ENCODE data around the gene PRKAA2. TPM values are rescaled to one million over a fixed set of nuclear protein-coding genes. Genes with fewer than 3 reads are reported as not detected.

Gene PRKAA2
- total RNA-seq, 1 donor from 2014 or later, result 4.8 TPM

DNA sequence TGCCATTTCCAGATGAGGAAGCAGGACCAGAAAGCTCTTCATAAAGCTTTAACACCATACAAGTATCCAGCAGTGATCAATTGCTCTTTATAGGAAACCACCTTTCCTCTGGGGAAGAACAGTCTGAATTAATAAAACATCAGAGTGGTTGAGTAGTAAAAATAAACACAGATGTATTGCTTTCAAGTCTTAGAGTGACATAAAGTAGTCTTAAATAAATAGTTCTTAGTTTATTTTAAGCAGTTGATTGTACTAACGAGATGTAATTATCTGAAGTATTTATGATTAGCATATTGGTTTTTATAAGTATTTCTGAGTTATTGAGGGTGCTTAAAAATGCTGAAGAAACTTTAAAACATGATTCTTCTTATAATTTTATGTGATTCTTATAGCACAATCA, 67.0 kb downstream of the PRKAA2 start:
- no peak for TF ChIP-seq CTCF (conservative IDR thresholded peaks at IDR 0.05)
- H3K27me3 Mint-ChIP-seq (ENCODE audit: low read depth), result no peaks in the 10 kb centered on the region
- no peaks in the 10 kb centered on the region for H3K4me1 Mint-ChIP-seq
- H3K27ac Mint-ChIP-seq (ENCODE audit: unreplicated experiment), result no peak overlapping the region
- H3K9me3 Mint-ChIP-seq, result no peaks in the 10 kb centered on the region
- no peaks in the 10 kb centered on the region for H3K36me3 Mint-ChIP-seq (ENCODE audit: low read depth)
- no peak for DNase-seq (ENCODE audit: low read depth, low spot score)
- H3K4me3 Mint-ChIP-seq, result no peak overlapping the region

- no peak for TF ChIP-seq CTCF (conservative IDR thresholded peaks at IDR 0.05)
- Mint-ChIP-seq H3K9me3 (no peaks in the 10 kb centered on the region), H3K4me3 (no peak overlapping the region), H3K27ac (ENCODE audit: unreplicated experiment) (no peak overlapping the region), H3K27me3 (ENCODE audit: low read depth) (no peaks in the 10 kb centered on the region), H3K36me3 (ENCODE audit: low read depth) (no peaks in the 10 kb centered on the region), H3K4me1 (no peaks in the 10 kb centered on the region)
- DNase-seq (ENCODE audit: low read depth, low spot score), result no peak
Measured at GRCh38 chr1:56713112-56713511, 68.0 kb downstream of the PRKAA2 start.

- no peak for TF ChIP-seq CTCF (conservative IDR thresholded peaks at IDR 0.05)
- Mint-ChIP-seq H3K27ac (ENCODE audit: unreplicated experiment) (no peak overlapping the region), H3K9me3 (no peaks in the 10 kb centered on the region), H3K36me3 (ENCODE audit: low read depth) (no peaks in the 10 kb centered on the region), H3K4me1 (no peaks in the 10 kb centered on the region), H3K27me3 (ENCODE audit: low read depth) (no peaks in the 10 kb centered on the region), H3K4me3 (no peak overlapping the region)
- DNase-seq (ENCODE audit: low read depth, low spot score), result no peak
Measured at GRCh38 chr1:56715156-56715555, 70.0 kb downstream of the PRKAA2 start.

DNA sequence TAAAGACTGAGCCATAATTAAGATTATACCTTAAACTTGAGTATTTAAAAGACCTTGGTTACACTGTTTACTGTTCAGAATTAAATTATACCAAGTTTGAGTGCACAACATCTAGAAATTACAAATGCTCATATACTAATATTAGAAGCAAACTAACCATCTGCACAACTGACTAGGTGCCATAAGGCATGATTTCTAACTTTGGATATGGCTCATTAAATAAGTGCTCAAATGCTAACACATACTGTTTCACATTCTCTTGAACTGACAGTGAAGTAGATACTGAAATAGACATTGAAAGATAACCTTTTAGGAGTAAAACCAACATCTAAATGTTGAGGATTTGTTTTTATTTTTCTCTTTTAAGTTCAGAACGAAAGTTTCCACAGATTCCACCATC, 74.1 kb downstream of the PRKAA2 start:
- DNase-seq (ENCODE audit: low read depth, low spot score), result no peak
- Mint-ChIP-seq H3K27me3 (ENCODE audit: low read depth) (no peaks in the 10 kb centered on the region), H3K9me3 (no peaks in the 10 kb centered on the region), H3K27ac (ENCODE audit: unreplicated experiment) (no peak overlapping the region), H3K4me1 (no peaks in the 10 kb centered on the region), H3K36me3 (ENCODE audit: low read depth) (no peaks in the 10 kb centered on the region), H3K4me3 (no peak overlapping the region)
- TF ChIP-seq CTCF (conservative IDR thresholded peaks at IDR 0.05), result no peak

DNA sequence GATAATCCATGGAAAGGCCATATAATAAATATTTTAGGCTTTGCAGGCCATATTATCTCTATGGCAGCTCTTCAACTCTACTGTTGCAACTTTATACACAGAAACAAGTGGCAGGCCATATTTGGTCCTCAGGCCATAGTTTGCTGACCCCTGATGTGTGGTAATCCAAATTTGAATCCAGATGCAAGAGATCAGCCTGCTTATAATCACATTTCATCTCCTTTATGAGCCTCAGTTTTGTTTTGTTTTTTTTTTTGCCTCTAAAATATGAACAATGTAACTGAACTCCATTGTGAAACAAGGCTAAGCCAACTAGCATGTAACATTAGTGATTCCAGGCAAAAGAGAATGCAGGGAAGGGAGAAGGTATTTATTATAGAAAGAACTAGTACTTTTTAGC, 81.6 kb downstream of the PRKAA2 start:
- Mint-ChIP-seq H3K9me3 (peaks cover 2% of the 10 kb centered on the region), H3K4me1 (no peaks in the 10 kb centered on the region), H3K27me3 (ENCODE audit: low read depth) (peaks cover 14% of the 10 kb centered on the region), H3K4me3 (no peak overlapping the region), H3K36me3 (ENCODE audit: low read depth) (no peaks in the 10 kb centered on the region), H3K27ac (ENCODE audit: unreplicated experiment) (no peak overlapping the region)
- no peak for DNase-seq (ENCODE audit: low read depth, low spot score)
- no peak for TF ChIP-seq CTCF (conservative IDR thresholded peaks at IDR 0.05)

DNA sequence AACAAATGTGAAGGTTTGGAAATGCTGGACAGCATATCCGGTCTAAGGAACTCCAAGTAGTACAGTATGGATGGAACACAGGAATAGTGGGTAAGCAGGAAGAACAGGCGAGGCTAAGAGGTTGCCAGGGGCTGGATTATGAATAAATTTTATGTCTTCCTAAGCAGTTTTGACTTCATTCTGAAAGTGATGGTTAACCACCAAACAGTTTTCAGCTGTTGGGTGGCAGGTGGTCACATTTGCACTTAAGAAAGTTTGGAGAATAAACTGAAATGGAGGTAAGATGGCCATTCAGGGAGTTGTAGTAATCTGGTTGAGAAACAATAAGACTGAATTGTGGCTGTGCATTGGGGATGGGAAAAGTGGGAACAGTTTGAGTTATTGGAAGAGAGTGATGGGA, 83.8 kb downstream of the PRKAA2 start:
- Mint-ChIP-seq H3K27ac (ENCODE audit: unreplicated experiment) (no peak overlapping the region), H3K4me1 (no peaks in the 10 kb centered on the region), H3K4me3 (no peak overlapping the region), H3K36me3 (ENCODE audit: low read depth) (no peaks in the 10 kb centered on the region), H3K27me3 (ENCODE audit: low read depth) (peaks cover 24% of the 10 kb centered on the region), H3K9me3 (peaks cover 2% of the 10 kb centered on the region)
- no peak for DNase-seq (ENCODE audit: low read depth, low spot score)
- TF ChIP-seq CTCF (conservative IDR thresholded peaks at IDR 0.05), result no peak

All from neural crest cell (in vitro differentiated cells).